ENCODE measurements around the gene BRD3. TPM values are rescaled to one million over a fixed set of nuclear protein-coding genes. Genes with fewer than 3 reads are reported as not detected.

The BRD3 gene
- total RNA-seq, 1 donor from 2014 or later, result 48.7 TPM

GRCh38 chr9:133993635-133994253 is 74.1 kb downstream of the BRD3 start:
- DNase-seq (ENCODE audit: low spot score), result peak; percentile 65
- peak overlapping the region; percentile 63 for H3K27ac Mint-ChIP-seq (ENCODE audit: unreplicated experiment)
- no peaks in the 10 kb centered on the region for H3K36me3 Mint-ChIP-seq (ENCODE audit: low read depth)
- no peaks in the 10 kb centered on the region for H3K27me3 Mint-ChIP-seq (ENCODE audit: low read depth)
- H3K4me3 Mint-ChIP-seq (ENCODE audit: unreplicated experiment), result peak overlapping the region; percentile 70
- TF ChIP-seq, protein P1, sequence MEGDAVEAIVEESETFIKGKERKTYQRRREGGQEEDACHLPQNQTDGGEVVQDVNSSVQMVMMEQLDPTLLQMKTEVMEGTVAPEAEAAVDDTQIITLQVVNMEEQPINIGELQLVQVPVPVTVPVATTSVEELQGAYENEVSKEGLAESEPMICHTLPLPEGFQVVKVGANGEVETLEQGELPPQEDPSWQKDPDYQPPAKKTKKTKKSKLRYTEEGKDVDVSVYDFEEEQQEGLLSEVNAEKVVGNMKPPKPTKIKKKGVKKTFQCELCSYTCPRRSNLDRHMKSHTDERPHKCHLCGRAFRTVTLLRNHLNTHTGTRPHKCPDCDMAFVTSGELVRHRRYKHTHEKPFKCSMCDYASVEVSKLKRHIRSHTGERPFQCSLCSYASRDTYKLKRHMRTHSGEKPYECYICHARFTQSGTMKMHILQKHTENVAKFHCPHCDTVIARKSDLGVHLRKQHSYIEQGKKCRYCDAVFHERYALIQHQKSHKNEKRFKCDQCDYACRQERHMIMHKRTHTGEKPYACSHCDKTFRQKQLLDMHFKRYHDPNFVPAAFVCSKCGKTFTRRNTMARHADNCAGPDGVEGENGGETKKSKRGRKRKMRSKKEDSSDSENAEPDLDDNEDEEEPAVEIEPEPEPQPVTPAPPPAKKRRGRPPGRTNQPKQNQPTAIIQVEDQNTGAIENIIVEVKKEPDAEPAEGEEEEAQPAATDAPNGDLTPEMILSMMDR (IDR thresholded peaks at IDR 0.05), result no peak
- peaks cover 30% of the 10 kb centered on the region for H3K4me1 Mint-ChIP-seq (ENCODE audit: low read depth)
- no peaks in the 10 kb centered on the region for H3K9me3 Mint-ChIP-seq (ENCODE audit: low read depth)

DNA sequence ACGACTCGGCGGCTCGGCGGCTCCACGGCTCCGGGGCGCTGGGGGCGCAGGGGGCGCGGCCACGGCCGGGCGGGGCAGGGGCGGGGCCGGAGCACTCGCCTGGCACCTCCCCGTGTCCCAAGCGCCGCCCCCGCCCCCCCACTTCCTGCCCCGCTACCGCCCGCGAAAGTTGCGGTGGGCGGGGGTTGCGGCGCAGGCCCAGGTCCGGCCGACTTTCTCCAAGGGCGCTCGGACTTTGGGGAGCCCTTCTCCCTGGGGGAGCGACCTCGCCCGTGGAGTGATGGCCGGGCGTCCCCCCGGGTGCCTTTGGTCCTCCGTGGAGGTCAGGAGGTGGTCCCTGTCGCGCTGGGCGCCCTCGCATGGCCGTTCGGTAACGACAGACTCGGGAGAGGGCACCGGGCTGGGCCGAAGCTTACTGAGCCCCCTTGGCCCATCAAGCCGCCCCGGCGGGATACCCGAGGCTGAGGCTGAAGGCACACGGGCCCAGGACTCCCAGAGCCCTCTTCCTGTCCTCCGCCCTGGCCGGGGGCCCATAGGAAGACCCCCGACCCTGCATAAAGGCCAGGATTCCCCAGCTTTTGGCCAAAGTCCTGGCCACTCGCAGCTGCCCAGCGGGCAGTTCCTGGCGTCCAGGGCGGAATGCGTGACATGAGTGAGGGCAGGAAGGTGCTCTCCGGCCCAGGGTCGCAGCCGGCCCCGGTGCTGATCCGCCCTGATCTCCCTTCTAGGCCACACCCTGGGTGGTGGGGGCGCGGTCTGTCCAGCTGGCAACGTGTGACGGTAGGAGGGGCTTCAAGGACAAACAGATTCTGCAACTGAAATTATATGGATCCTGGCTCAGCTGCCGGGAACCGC is 74.8 kb downstream of the BRD3 start:
- no peaks in the 10 kb centered on the region for H3K9me3 Mint-ChIP-seq (ENCODE audit: low read depth)
- DNase-seq (ENCODE audit: low spot score), result peak; percentile 92
- H3K27me3 Mint-ChIP-seq (ENCODE audit: low read depth), result no peaks in the 10 kb centered on the region
- H3K27ac Mint-ChIP-seq (ENCODE audit: unreplicated experiment), result peak overlapping the region; percentile 63
- H3K4me1 Mint-ChIP-seq (ENCODE audit: low read depth), result peaks cover 34% of the 10 kb centered on the region
- TF ChIP-seq, protein P1 (IDR thresholded peaks at IDR 0.05), result peak; percentile 82
- no peaks in the 10 kb centered on the region for H3K36me3 Mint-ChIP-seq (ENCODE audit: low read depth)
- H3K4me3 Mint-ChIP-seq (ENCODE audit: unreplicated experiment), result peak overlapping the region; percentile 70

DNA sequence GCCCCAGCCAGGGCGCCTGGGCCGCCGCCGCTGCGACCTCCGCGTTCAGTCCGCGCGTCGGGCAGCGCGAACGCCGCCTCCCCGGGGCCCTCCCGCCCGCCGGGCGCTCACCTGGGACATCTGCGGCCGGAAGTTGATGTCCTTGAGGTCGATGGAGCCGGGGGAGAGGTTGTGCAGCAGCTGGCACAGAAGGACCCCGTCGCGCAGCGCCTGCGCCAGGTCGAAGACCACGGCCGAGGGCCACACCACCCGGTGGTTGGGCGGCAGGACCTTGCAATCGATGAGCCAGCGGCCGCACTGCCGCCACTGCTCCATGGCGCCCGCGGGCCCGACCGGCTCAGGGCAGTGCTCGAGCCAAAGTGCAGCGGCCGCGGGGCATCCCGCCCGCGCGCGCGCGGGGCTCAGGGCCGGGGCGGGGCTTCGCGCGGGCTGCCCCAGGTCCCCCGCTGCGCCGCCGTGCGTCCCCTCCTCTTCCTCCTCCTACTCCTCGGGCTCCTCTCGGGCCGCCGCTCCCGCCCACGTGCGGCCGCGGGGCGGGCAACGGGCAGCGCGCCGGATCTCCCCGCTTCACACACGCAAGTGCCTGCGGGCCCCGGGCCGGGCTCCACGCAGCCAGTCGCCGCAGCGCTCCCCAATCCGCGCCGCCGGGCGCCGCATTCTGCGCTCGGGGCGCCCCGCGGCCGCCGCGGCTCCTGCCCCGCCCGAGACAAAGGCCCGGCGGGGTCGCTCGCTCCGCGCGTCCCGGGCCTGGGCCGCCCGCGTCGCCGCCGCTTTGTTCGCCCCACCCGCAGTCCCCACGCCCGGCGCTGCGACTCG is 75.7 kb downstream of the BRD3 start, which contains the start of gene VAV2:
VAV2 (minus strand) TSS at position 361 of the 816 bp plus-strand sequence; CDS start at position 315, 46 bp downstream.
- TF ChIP-seq, protein P1 (IDR thresholded peaks at IDR 0.05), result no peak
- H3K27me3 Mint-ChIP-seq (ENCODE audit: low read depth), result no peaks in the 10 kb centered on the region
- peaks cover 34% of the 10 kb centered on the region for H3K4me1 Mint-ChIP-seq (ENCODE audit: low read depth)
- no peaks in the 10 kb centered on the region for H3K36me3 Mint-ChIP-seq (ENCODE audit: low read depth)
- peak within 1 kb of the TSS; percentile 87 for H3K4me3 Mint-ChIP-seq (ENCODE audit: unreplicated experiment)
- peak; percentile 85 for DNase-seq (ENCODE audit: low spot score)
- H3K27ac Mint-ChIP-seq (ENCODE audit: unreplicated experiment), result peak within 1 kb of the TSS; percentile 90
- no peaks in the 10 kb centered on the region for H3K9me3 Mint-ChIP-seq (ENCODE audit: low read depth)

- Mint-ChIP-seq H3K4me3 (ENCODE audit: unreplicated experiment) (peak overlapping the region; percentile 87), H3K27ac (ENCODE audit: unreplicated experiment) (peak overlapping the region; percentile 90), H3K27me3 (ENCODE audit: low read depth) (no peaks in the 10 kb centered on the region), H3K36me3 (ENCODE audit: low read depth) (no peaks in the 10 kb centered on the region), H3K4me1 (ENCODE audit: low read depth) (peaks cover 34% of the 10 kb centered on the region), H3K9me3 (ENCODE audit: low read depth) (no peaks in the 10 kb centered on the region)
- TF ChIP-seq, protein P1 (IDR thresholded peaks at IDR 0.05), result no peak
- peak; percentile 70 for DNase-seq (ENCODE audit: low spot score)
These were observed 76.5 kb downstream of the BRD3 start for GRCh38 chr9:133991214-133991921.

All from chondrocyte (in vitro differentiated cells).